SK-N-DZ (cell line): ENCODE measurements around the gene ACER1.

Experiments used
- DNase-seq: peaks from one replicate; pipeline ENCODE4 v3.0.0-alpha.2; 2015; ENCODE audit warnings: low spot score

ACER1 gene

GRCh38 chr19:6268382-6268771, 65.0 kb downstream of the ACER1 start:
- DNase-seq: no peak

DNA sequence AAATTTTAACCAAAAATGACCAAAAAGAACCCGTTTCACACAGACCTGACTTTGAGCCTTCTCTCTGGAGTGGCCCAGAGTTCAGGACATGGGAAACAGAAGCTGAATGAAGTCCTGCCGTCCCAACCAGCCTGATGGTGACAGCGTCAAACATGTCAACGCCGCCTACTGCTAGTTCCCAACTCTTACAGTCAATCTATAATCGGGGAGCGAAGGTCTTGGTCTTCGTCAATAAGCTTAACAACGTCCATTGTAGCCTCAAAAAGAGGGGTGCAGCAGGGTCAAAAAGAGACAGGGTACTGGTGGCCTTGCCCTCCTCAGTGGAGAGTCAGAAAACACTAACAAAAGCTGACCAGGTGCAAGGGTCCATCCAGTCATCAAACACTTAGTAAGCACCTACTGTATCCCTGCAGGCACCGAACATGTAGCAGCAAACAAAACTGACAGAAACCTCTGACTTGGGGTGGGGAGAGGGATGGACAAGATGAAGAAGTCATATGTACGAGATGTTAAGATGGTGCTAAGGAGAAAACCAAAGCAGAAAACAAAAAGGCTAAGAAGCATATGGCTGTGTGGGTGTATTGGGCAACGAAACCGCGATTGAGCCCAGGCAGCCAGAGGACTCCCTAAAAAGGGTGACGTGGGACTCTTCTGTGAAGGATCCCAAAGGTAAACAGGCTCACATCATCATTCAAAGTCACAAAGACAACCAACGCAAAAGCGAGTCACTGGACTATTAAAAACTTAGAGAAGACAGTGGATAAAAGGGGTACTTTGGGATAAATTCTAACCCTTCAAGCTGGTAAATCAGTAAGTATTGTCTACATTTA, 65.6 kb downstream of the ACER1 start:
- no peak for DNase-seq

DNA sequence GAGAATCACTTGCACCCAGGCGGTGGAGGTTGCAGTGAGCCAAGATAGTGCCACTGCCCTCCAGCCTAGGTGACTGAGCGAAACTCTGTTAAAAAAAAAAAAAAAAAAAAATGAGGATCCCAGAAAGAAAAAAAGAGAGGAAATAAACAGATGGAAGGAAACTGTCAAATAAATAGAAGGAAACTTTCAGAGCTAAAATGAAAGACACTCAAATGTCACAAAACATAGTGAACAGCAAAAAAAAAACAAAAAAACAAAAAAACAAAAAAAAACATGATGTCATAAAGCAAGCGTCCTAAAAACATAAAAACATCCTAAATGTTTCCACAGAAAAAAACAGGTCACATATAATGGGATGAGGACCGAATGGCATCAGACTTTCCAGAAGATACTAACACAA, 68.6 kb downstream of the ACER1 start:
- DNase-seq: no peak

GRCh38 chr19:6263735-6264444, 69.5 kb downstream of the ACER1 start:
- DNase-seq: no peak

DNA sequence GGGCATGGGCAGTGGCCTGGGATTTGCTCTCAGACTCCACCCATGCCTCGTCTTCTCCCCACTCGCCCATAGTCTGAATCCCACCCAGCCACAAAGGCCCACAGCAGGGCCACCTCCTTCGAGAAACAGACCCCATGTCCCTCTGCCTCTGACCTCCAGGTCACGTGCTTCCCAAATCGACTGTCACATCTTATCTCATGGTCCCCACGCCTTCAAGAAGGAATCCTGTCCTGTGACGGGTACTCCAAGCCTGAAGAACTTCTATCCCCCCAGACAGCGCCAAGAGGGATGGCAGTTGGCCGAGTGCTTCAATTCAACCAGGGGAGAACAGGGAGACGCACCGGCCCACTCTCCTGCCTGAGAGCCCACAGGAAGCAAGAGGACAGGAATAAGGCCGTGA, 70.1 kb downstream of the ACER1 start:
- no peak for DNase-seq

- no peak for DNase-seq
Observed at GRCh38 chr19:6262519-6262918, 70.9 kb downstream of the ACER1 start.

- no peak for DNase-seq
Observed at GRCh38 chr19:6261883-6262282, 71.5 kb downstream of the ACER1 start.

GRCh38 chr19:6260912-6261650, 72.3 kb downstream of the ACER1 start:
- no peak for DNase-seq

DNA sequence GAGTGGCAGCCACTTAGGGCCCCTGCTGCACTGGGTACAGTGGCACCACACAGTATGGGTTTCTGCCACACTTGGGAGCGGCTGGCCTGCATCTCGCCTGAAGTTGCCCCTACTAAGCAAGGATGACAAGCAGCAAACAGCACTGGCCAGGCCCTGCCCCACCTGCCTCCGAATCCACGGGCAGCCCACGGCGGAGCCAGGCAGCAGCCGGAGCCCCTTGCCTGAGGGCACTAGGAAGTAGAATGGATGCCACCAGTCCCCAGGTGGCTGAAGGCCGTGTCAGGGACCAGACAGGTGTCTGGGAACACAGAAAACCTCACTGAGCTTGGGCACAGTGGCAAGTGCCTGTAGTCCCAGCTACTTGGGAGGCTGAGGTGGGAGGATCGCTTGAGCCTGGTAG, 73.0 kb downstream of the ACER1 start:
- DNase-seq: no peak

- DNase-seq: no peak
Observed at GRCh38 chr19:6259312-6259861, 74.0 kb downstream of the ACER1 start.

DNA sequence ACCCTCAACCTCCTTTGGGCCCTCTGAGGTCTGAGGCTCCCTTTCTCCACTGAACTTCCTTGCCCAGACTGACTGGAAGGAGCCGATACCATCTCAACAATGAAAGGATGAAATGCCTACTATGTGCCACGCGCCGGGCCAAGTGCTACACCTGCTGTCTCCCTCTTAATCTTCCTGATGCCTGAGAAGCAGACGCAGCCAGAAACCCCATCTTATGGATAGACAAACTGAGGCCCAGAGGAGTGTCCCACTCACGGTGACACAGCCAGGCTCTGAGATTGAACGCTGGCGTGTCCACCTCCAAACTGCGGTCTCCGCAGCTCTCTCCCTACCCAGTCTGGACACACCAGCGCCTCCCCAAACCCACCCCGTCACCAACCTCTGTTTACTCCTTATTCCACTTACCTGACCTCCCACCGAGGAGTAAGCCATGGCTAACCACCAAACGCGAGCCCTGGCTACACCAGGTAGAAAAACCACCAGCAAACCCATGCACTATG, 74.5 kb downstream of the ACER1 start:
- no peak for DNase-seq
